Chondrocyte (in vitro differentiated cells): ENCODE data around the gene CACNG8. TPM values are rescaled to one million over a fixed set of nuclear protein-coding genes. Genes with fewer than 3 reads are reported as not detected.

Experiments used
- DNase-seq: peaks from one replicate; pipeline ENCODE4 v3.0.0; 2021; ENCODE audit warnings: mixed read lengths, low spot score
- H3K27ac Mint-ChIP-seq: one replicate; pipeline ENCODE4 v1.8.0; 2021; ENCODE audit warnings: mild to moderate bottlenecking, moderate library complexity, mixed read lengths; ENCODE audit not compliant: unreplicated experiment
- H3K27me3 Mint-ChIP-seq: 2 replicates; pipeline ENCODE4 v1.8.0; 2021; ENCODE audit warnings: low read depth, mixed read lengths
- H3K36me3 Mint-ChIP-seq: 2 replicates; pipeline ENCODE4 v1.8.0; 2021; ENCODE audit warnings: low read depth, mixed read lengths
- H3K4me1 Mint-ChIP-seq: 2 replicates; pipeline ENCODE4 v1.8.0; 2021; ENCODE audit warnings: low read depth, mild to moderate bottlenecking, mixed read lengths
- H3K4me3 Mint-ChIP-seq: one replicate; pipeline ENCODE4 v1.8.0; 2021; ENCODE audit warnings: mild to moderate bottlenecking, moderate library complexity, mixed read lengths; ENCODE audit not compliant: unreplicated experiment
- H3K9me3 Mint-ChIP-seq: 2 replicates; pipeline ENCODE4 v1.8.0; 2021; ENCODE audit warnings: low read depth, mixed read lengths
- CTCF ChIP-seq: fragments of 200-600 bp; sonication (generic); IDR thresholded peaks from 2 replicates; pipeline ENCODE4 v1.5.0; 2021; ENCODE audit warnings: antibody characterized with exemption, mild to moderate bottlenecking, moderate library complexity
- total RNA-seq: library from RNA; stranded (reverse); gene quantifications from 3 replicates; pipeline ENCODE4 v1.2.1, GENCODE V29; 2021

Gene CACNG8
- total RNA-seq, 1 donor from 2014 or later = 0.05 TPM

- Mint-ChIP-seq H3K9me3 (no peaks in the 10 kb centered on the region), H3K27ac (no peak overlapping the region), H3K27me3 (peaks cover 38% of the 10 kb centered on the region), H3K4me1 (peaks cover 19% of the 10 kb centered on the region), H3K4me3 (peak overlapping the region; percentile 75), H3K36me3 (peaks cover 7% of the 10 kb centered on the region)
- no peak for DNase-seq
- no peak for TF ChIP-seq CTCF
Measured at GRCh38 chr19:53977429-53977990, 14.8 kb downstream of the CACNG8 start.

GRCh38 chr19:53977991-53978731 is 15.4 kb downstream of the CACNG8 start:
- H3K4me3 Mint-ChIP-seq = peak overlapping the region; percentile 75
- peaks cover 7% of the 10 kb centered on the region for H3K36me3 Mint-ChIP-seq
- peak overlapping the region; percentile 27 for H3K27ac Mint-ChIP-seq
- H3K27me3 Mint-ChIP-seq = peaks cover 38% of the 10 kb centered on the region
- H3K9me3 Mint-ChIP-seq = no peaks in the 10 kb centered on the region
- TF ChIP-seq CTCF = no peak
- peaks cover 19% of the 10 kb centered on the region for H3K4me1 Mint-ChIP-seq
- DNase-seq = peak; percentile 72

GRCh38 chr19:53978975-53979801 is 16.5 kb downstream of the CACNG8 start:
- DNase-seq = no peak
- Mint-ChIP-seq H3K27me3 (peaks cover 38% of the 10 kb centered on the region), H3K9me3 (no peaks in the 10 kb centered on the region), H3K27ac (no peak overlapping the region), H3K4me3 (peak overlapping the region; percentile 26), H3K36me3 (peaks cover 7% of the 10 kb centered on the region), H3K4me1 (peaks cover 19% of the 10 kb centered on the region)
- TF ChIP-seq CTCF = no peak

- Mint-ChIP-seq H3K4me1 (peaks cover 19% of the 10 kb centered on the region), H3K9me3 (no peaks in the 10 kb centered on the region), H3K4me3 (peak overlapping the region; percentile 41), H3K27me3 (peaks cover 36% of the 10 kb centered on the region), H3K36me3 (peaks cover 7% of the 10 kb centered on the region), H3K27ac (no peak overlapping the region)
- no peak for DNase-seq
- no peak for TF ChIP-seq CTCF
Measured at GRCh38 chr19:53980539-53981375, 18.0 kb downstream of the CACNG8 start.
